ENCODE results near the gene BNIP5. TPM values are rescaled to one million over a fixed set of nuclear protein-coding genes. Genes with fewer than 3 reads are reported as not detected.

Gene BNIP5
- total and polyA plus RNA-seq, 8 donors = 2.4 to 14.8 (median 4.6) TPM

- Histone ChIP-seq H3K27ac (no peak overlapping the region), H3K27me3 (no peaks in the 10 kb centered on the region), H3K9me3 (no peaks in the 10 kb centered on the region), H3K36me3 (no peaks in the 10 kb centered on the region), H3K4me1 (peaks cover 8 to 30% (median 17%) of the 10 kb centered on the region in 4 donors), H3K4me3 (no peak overlapping the region)
- TF ChIP-seq POLR2A (IDR thresholded peaks at IDR 0.05) = no peak
- TF ChIP-seq CTCF (IDR thresholded peaks at IDR 0.05) = no peak
- TF ChIP-seq EP300 (IDR thresholded peaks at IDR 0.05) = no peak
- TF ChIP-seq POLR2AphosphoS5 (IDR thresholded peaks at IDR 0.05) = peak in 1 of 3 donors; percentile 13
- intact Hi-C loops (cut with DNase I; ENCODE audit: low total_unique reads) = no loop called here
- WGBS, 5 donors = 57 to 73% (median 62%) methylated on average over 4 of the region's 4 CpGs
- peak in 1 of 2 donors; percentile 29 for DNase-seq
These were observed 16.8 kb upstream of the BNIP5 start for GRCh38 chr6:36353411-36353915.

- Histone ChIP-seq H3K36me3 (no peaks in the 10 kb centered on the region), H3K9me3 (no peaks in the 10 kb centered on the region), H3K4me1 (peaks cover 7 to 23% (median 13%) of the 10 kb centered on the region in 4 donors), H3K27ac (no peak overlapping the region), H3K27me3 (no peaks in the 10 kb centered on the region), H3K4me3 (no peak overlapping the region)
- WGBS, 5 donors = 85 to 92% (median 87%) methylated on average over 8 of the region's 8 CpGs
- no peak for DNase-seq
- intact Hi-C loops (cut with DNase I; ENCODE audit: low total_unique reads) = no loop called here
- TF ChIP-seq EP300 (IDR thresholded peaks at IDR 0.05) (no peak), POLR2AphosphoS5 (IDR thresholded peaks at IDR 0.05) (no peak), CTCF (IDR thresholded peaks at IDR 0.05) (no peak), POLR2A (IDR thresholded peaks at IDR 0.05) (no peak)
These were observed 15.9 kb upstream of the BNIP5 start for GRCh38 chr6:36352477-36353157.

- Histone ChIP-seq H3K27me3 (no peaks in the 10 kb centered on the region), H3K36me3 (no peaks in the 10 kb centered on the region), H3K9me3 (no peaks in the 10 kb centered on the region), H3K4me3 (no peak overlapping the region), H3K4me1 (peaks cover 7 to 23% (median 15%) of the 10 kb centered on the region in 4 donors), H3K27ac (peak overlapping the region; percentile 38 to 63 (median 48))
- TF ChIP-seq POLR2AphosphoS5 (IDR thresholded peaks at IDR 0.05) (peak in 2 of 3 donors; percentile 66 to 85), POLR2A (IDR thresholded peaks at IDR 0.05) (no peak)
- DNase-seq = peak; percentile 34 to 80
- WGBS, 5 donors = 35 to 52% (median 36%) methylated on average over 15 of the region's 15 CpGs
- intact Hi-C loops (cut with DNase I; ENCODE audit: low total_unique reads) = no loop called here
These were observed 14.2 kb upstream of the BNIP5 start for GRCh38 chr6:36350681-36351571.

GRCh38 chr6:36350082-36350481, 13.4 kb upstream of the BNIP5 start:
- Histone ChIP-seq H3K9me3 (no peaks in the 10 kb centered on the region), H3K27me3 (no peaks in the 10 kb centered on the region), H3K4me1 (peaks cover 7 to 23% (median 16%) of the 10 kb centered on the region in 4 donors), H3K36me3 (no peaks in the 10 kb centered on the region), H3K27ac (peak overlapping the region in 3 of 5 donors; percentile 4 to 48 (median 38)), H3K4me3 (no peak overlapping the region)
- 63 to 89% (median 76%) methylated on average over 4 of the region's 4 CpGs for WGBS, 5 donors
- intact Hi-C loops (cut with DNase I; ENCODE audit: low total_unique reads) = no loop called here
- TF ChIP-seq POLR2A (IDR thresholded peaks at IDR 0.05) = no peak
- no peak for TF ChIP-seq CTCF (IDR thresholded peaks at IDR 0.05)
- TF ChIP-seq POLR2AphosphoS5 (IDR thresholded peaks at IDR 0.05) = no peak
- TF ChIP-seq EP300 (IDR thresholded peaks at IDR 0.05) = no peak
- DNase-seq = no peak

Data from stomach (tissue), 9 donors.